GM18519 (cell line): ENCODE measurements around the gene NXT2.
"Not testable (repeated sequence)": the region's sequence is repeated elsewhere in the genome, so short reads cannot be mapped to it uniquely, and the experiment has no call there.

ENCODE experiments used
- ATAC-seq: cut with Tn5 transposase; IDR thresholded peaks from one replicate; pipeline ENCODE4 v1.9.1; 2021; ENCODE audit warnings: mild to moderate bottlenecking, moderate library complexity; ENCODE audit not compliant: unreplicated experiment, low FRiP score

NXT2 gene

DNA sequence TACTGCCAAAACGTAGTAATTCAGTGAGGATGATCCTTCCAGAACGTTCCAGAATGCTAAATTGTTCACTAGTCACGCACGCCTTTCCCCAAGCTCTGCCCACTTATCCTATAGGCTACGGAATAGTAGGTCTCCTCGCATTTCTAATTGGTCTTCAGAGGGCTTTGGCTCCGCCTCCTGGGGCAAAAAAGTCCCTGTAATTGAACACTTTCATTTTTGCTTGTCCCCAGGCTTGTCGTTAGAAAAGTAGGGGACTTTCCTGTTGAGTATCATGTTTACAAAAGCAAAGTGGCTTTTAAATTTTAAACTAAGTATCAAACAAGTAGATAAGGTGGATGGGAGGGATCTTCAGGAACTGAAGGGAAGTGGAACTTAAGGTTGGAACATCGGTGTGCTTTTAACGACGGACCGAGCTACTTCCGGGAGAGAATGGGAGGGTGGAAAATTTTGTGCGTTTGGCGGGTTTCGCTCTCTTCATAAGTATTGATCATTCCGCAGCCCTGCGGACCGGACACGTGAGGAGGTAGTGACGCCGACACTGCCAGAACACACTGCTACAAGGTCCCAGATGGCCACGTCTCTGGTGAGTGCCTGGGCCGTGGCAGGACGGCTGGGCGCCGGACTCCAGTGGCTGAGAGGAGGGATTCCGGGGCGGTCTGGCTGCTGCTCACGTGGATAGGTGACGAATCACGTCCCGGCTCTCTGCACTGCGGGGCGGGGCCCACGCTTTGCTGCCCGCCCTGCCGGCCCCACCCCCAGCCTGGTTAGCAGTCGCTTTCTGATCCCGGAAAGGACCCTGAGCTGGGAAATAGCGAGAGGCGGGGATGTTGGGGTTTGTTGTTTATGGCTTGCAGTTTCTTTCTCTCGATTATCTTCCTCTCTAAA lies at the start of gene NXT2:
Gene NXT2, plus strand, starts transcription at position 406 of the 885 bp plus-strand sequence. Its CDS starts 163 bp downstream, at position 569.
- peak; percentile 88 for ATAC-seq

DNA sequence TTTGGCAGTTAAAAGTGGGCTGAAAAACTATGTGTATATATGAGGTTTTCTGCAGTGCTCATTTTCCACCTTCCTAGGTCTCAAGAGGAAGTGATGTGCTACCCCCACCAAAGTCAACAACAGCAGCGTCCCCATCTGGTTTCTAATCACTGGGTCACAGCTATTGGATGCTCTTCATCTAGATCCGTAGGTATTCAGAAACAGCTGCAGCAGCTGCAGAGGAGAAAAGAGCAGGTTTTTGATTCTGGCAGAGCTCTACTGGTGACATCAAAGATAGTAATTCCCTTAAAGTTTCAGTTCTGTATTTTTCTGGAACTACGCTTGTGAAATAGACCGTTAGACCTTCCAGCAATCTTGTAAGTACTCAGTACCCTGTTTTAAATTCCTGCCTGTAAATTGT lies 49.0 kb upstream of the NXT2 start:
- no peak for ATAC-seq

DNA sequence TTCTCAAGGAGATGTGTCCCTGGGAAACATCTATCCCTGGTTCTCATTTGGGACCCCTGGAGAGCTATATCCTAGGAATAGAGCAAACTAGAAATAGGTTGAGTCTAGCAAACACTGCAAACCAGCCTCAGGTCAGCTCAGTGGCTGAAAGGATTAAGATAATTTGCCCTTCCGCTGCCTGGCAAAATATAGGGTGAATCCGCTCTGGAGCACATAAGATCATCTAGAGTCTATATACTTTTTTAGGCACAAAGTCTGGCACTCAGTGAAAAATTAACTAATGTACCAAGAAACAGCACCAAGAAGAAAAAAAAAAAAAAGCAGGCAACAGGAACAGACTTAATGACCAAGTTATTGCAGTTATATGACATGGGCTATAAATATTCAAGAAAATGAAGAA lies 47.5 kb upstream of the NXT2 start:
- no peak for ATAC-seq

DNA sequence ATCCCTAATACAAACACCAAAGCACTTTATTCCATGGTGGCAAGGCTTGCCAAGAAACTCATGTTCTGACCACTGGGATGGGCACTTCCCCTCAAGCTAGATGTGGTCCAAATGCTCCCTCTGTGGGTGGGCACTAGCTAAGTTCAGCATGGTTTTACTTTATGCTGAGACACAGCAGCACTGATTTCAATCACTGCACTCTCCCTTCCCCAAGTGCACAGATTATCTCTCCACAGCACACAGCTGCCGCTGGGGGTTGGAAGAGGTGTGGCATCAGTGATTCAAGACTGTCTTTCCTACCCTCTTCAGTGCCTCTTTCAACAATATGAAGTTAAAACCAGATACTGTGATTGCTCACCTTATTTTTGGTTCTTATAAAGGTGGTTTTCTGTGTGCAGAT lies 38.2 kb upstream of the NXT2 start:
- ATAC-seq, result no peak

DNA sequence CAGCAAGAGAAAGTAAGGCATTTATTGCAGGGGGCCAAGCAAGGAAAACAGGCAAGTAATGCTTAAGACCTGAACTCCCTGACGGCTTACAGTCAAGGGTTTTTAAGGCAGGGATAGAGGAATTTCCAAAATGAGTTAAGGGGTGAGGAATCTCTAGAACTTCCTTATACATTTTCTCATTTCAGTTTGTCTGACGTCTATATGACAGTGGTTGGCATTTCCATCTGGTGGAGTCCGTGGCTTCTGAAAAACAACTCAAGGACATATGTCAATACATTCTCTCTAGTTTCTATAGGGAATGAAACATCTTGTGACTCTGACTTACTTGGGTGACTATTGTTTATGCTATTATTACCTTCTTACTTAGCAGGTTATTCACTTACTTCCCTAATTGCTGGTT lies 35.5 kb upstream of the NXT2 start:
- no peak for ATAC-seq

DNA sequence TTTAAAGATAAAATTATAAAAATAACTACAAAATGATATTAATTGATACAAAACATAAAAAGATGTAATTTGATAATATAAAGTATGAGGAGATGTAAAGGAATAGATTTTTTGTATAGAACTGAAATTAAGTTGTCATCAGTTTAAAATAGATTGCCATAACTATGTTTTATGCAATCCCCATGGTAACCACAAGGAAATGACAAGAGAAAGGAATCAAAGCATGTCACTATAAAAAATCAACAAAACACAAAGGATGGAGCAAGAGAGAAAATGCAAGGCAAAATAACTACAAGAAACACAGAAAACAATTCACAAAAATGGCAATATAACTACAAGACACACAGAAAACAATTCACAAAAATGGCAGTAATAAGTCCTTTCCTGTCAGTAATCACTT lies 27.7 kb upstream of the NXT2 start:
- no peak for ATAC-seq

DNA sequence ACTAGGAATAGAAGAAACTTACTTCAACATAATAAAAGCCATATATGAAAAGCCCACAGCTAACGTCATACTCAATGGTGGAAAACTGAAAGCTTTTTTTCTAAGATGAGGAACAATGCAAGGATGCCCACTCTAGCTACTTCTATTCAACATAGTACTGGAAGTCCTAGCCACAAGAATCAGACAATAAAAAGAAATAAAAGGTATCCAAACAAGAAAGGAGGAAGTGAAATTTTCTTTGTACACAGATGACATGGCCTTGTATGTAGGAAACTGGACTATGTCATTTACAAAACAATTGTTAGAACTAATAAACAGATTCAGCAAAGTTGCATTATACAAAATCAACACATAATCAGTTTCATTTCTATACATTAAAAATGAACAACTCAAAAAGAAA lies 25.5 kb upstream of the NXT2 start:
- no peak for ATAC-seq

DNA sequence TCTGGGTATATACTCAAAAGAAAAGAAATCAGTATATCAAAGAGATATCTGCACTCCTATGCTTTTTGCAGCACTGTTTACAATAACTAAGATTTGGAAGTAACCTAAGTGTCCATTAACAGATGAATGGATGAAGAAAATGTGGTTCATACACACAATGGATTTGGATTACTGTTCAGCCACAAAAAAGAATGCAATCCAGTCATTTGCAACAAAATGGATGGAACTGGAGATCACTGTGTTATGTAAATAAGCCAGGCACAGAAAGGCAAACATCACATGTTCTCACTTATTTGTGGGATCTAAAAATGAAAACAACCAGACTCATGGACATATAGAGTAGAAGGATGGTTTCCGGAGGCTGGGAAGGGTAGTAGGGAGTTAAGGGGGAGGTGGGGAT lies 17.6 kb upstream of the NXT2 start:
- ATAC-seq, result no peak

DNA sequence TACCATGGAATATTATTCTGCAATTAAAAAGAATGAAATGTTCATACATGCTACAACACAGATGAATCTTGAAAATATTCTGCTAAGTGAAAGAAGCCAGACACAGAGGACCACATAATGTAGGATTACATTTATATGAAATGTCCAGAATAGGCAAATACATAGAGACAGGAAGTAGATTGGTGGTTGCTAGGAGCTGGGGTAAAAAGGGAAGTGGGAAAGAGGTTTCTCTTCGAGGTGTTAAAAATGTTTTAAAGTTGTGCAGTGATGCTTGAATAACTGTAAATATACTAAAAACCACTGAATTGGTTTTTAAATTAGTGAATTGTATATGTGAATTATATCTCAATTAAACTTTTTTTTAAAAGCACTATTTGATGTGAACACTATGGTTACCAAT lies 3.6 kb upstream of the NXT2 start:
- no peak for ATAC-seq

DNA sequence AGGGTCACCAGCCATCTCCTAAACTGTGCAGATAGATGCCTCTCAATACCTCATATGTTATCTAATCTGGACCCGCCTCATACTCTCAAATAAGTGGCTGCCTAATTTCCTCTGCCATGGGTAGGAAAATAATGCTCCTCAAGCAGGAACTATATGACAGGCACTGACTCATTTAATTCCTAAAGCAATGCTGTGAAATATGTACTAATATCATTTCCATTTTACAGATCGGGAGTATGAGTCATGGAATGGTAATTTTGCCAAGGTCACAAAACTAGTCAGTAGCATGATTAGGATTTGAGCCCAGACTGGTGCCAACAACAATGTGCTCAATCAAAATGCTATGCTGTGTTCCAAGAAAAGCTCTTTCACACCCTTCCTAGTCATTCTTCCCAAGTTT lies 3.0 kb upstream of the NXT2 start:
- no peak for ATAC-seq

DNA sequence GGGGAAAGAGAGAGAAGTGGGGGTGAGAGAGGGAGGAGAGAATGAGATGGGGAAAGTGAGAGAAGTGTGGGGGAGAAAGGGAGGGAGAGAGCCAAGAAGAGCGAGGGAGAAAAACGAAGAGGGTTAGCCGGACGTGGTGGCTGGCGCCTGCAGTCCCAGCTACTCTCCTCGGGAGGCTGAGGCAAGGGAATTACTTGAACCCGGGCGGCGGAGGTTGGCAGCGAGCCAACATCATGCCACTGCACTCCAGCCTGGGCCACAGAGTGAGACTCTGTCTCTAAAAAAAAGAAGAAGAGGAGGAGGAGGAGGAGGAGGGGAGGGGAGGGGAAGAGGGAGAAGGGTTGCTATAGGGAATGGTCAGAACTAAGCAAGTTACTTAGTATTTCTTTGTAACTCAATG lies 1.7 kb upstream of the NXT2 start:
- ATAC-seq, result no peak

DNA sequence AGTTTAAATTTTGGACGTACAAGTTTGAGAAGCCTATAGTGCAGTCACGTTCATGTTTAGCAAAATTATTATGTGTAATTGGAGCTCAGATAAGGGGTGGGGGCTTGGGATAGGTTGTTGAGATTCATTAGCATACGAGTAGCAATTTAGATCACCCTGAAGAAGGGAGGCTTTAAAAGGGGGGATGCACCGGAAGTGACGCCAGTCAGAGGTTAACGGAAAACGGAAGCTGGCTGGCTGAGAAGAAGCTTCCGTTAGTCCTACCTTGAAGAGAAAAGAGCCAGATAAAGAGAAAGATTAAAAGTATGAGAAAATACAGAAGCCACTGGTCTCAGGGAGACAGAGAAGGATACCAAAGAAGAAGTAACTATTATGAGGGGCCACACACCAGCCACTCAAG lies 1.1 kb upstream of the NXT2 start:
- no peak for ATAC-seq

DNA sequence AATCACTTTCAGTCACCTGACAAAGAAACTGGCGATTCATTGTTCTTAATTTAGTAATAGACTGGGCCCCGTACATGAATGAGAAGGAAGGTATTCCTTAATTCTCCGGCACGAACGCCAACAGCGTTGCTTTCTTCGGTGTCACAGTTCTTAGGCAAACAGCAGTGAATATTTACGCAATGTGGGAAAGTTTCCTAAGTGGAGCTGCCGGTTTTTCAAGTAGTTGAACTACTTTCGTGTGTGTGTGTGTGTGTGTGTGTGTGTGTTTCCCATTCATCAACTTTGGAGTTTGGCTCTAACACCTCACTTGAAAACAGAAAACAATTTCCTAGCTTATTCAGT lies 651 bp downstream of the NXT2 start:
- no peak for ATAC-seq

DNA sequence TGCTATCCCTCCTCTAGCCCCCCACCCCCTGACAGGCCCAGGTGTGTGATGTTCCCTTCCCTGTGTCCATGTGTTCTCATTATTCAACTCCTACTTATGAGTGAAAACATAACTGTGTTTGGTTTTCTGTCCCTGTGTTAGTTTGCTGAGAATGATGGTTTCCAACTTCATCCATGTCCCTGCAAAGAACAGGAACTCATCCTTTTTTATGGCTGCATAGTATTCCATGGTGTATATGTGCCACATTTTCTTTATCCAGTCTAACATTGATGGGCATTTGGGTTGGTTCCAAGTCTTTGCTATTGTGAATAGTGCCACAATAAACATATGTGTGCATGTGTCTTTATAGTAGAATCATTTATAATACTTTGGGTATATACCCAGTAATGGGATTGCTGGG lies 2.4 kb downstream of the NXT2 start:
- ATAC-seq, result not testable (repeated sequence)

DNA sequence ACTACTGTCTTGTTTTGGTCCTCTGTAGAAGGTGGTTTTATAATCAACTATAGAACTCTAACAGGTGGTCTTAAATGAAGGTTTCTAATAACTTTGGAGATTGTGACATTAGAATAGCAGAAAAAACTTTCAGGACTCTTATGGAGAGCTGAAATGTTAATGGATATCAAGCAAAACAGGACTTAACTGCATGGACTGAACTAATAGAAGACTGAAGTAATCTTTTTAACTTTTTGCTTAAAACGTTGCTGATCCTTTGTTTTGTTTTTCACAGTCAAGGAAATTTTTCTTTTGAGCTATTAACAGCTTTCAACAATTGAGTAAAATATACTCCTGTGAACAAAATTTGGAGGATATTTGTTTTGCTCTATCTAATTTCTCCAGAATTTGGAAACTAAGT lies 17.2 kb downstream of the NXT2 start:
- ATAC-seq, result no peak

DNA sequence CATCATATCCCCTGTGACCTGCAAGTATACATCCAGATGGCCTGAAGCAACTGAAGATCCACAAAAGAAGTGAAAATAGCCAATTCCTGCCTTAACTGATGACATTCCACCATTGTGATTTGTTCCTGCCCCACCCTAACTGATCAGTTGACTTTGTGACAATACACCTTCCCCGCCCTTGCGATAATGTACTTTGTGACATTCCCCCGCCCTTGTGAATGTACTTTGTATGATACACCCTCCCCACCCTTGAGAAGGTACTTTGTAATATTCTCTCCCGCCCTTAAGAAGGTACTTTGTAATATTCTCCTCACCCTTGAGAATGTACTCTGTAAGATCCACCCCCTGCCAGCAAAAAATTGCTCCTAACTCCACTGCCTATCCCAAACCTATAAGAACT lies 39.4 kb downstream of the NXT2 start:
- ATAC-seq, result not testable (repeated sequence)

DNA sequence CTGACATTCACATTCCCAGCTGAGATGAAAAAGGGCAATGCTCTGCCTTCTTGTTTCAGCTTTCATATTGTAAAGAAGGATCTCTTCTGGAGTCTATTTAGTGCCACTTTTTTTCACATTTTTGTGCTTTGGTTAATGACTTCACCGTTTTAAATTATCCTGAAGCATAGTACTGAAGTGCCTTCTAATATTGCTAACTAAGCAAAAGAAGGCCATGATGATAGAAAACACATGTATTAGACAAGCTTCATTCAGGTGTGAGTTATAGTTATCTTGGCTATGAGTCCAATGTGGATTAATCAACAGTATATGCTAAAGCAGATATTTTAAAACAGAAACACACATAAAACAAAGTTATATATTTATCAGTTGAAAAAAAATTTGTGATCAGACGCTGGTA lies 40.4 kb downstream of the NXT2 start:
- no peak for ATAC-seq

DNA sequence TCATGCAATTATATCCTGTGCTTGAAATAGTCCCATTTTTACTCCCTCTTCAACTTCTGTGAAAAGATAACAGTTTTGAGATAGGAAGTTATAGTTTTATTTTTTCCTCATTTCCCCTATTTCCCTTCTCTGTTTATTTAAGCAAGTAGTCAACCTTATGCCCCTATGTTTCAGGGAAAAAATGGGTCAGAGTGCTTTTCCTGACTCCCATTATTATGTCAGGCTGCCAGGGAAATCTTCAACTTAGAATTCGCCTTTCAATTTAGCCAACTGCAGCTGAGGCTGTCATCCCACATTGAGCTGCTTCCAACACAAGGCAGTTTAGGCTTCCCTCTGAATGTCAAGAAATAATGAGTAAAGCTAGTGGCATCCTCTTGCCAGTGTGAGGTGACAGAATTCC lies 42.3 kb downstream of the NXT2 start:
- ATAC-seq, result no peak

DNA sequence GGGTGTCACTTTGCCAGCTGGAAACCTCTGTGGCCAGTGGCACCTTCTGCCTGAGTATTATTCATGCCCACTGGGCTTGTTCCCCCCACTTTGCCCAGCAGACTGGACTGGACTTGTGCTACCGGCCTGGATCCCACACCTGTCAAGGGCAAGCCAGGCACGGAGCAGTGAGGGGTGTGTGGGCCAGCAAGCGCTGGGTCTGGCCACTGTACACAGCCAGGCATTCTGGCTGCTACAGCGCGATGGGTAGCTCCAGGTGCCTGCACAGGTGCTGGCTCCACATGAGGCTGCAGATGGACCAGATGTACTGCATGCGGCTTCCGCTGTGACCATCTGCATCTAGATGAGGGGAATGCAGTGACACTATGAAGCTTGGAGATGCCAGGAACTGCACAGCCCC lies 48.8 kb downstream of the NXT2 start:
- no peak for ATAC-seq

DNA sequence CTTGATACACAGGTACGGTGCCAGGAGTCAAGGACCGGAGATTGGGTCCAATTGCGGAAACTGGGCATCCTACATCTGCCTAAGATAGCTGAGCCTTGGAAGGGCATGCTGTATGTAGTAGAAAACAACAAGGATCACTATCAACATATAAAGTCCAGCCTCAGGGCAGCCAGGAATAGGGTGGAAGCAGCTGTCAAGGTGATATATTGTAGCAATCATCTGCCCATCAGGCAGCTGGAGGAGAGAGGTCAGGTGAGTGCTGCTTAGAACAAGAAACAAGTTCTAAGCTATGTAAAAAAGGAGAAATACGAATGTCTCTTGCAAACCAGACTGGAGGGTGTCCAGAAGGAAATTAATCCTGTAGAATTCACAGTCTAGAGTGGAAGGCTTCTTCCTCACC lies 53.5 kb downstream of the NXT2 start:
- ATAC-seq, result no peak
